Measurements from ENCODE around the gene TMEM150A. TPM values are rescaled to one million over a fixed set of nuclear protein-coding genes. Genes with fewer than 3 reads are reported as not detected.
"Not testable (repeated sequence)": the region's sequence is repeated elsewhere in the genome, so short reads cannot be mapped to it uniquely, and the experiment has no call there.

Gene TMEM150A
- total RNA-seq, 2 donors from 2014 or later: 18.3 to 18.5 TPM

DNA sequence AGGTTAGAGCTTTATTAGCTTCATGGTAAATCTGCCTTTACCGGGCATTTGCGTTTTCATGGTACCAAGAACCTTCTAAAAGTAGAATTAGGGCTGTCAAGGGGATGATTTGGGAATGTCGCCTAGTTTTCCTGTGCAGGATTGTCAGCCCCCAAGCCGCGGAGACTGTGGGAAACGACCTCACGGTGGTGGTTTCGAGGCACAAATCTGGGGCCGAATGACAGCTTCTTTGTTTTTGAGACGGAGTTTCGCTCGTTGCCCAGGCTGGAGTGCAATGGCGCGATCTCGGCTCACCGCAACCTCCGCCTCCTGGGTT lies 12.9 kb upstream of the TMEM150A start:
- no peak for DNase-seq (ENCODE audit: low spot score)
- intact Hi-C loops (cut with DNase I): no loop called here

DNA sequence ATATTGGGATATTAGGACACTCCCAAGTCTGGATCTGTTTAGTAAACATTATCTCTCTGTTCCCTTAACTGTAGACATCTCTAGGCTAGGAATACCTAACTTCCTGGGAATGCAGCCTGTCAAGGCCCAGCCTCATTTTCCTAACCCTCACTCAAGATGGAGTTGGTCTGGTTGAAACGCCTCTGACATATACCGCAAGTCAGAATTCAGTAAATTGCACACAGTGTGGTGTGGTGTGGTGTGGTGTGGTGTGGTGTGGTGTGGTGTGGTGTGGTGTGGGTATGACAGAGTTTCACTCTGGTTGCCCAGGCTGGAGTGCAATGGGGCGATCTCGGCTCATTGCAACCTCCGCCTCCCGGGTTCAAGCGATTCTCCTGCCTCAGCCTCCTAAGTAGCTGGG lies 12.3 kb upstream of the TMEM150A start:
- intact Hi-C loops (cut with DNase I); DNase-seq (ENCODE audit: low spot score): not testable (repeated sequence)

DNA sequence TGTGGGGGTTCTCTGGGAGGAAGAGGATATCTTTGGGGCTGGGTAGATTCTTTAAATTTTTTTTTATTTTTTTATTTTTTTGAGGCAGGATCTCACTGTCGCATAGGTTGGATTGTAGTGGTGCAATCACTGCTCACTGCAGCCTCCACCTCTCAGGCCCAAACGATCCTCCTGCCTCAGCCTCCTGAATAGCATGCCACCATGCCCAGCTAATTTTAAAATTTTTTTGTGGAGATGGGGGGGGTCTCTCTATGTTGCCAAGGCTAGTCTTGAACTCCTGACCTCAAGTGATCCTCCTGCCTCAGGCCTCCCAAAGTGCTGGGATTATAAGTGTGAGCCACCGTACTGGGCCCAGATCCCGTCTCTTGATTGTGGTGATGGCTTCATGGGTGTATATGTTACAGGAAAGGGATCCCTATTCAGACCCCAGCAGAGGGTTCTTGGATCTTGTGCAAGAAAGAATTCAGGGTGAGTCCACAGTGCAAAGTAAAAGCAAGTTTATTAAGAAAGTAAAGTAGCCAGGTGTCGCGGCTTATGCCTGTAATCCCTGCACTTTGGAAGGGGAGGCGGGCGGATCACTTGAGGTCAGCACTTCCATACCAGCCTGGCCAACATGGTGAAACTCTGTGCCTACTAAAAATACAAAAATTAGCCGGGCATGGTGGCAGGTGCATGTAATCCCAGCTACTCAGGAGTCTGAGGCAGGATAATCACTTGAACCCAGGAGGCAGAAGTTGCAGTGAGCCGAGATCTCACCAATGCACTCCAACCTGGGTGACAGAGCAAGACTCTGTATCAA lies 11.4 kb upstream of the TMEM150A start:
- no peak for DNase-seq (ENCODE audit: low spot score)
- intact Hi-C loops (cut with DNase I): no loop called here

GRCh38 chr2:85611705-85612587 lies 9.4 kb upstream of the TMEM150A start, which contains the start of gene C2orf68:
C2orf68 (minus strand) TSS chr2:85612066; CDS start chr2:85611984, 82 bp downstream.
- intact Hi-C loops (cut with DNase I): no loop called here
- DNase-seq (ENCODE audit: low spot score): peak; percentile 97

GRCh38 chr2:85611217-85611704 lies 8.8 kb upstream of the TMEM150A start:
- intact Hi-C loops (cut with DNase I): no loop called here
- no peak for DNase-seq (ENCODE audit: low spot score)

- no peak for DNase-seq (ENCODE audit: low spot score)
- intact Hi-C loops (cut with DNase I): no loop called here
These were observed 5.0 kb upstream of the TMEM150A start for GRCh38 chr2:85607268-85608215.

GRCh38 chr2:85606116-85606455 lies 3.6 kb upstream of the TMEM150A start:
- intact Hi-C loops (cut with DNase I): no loop called here
- DNase-seq (ENCODE audit: low spot score): no peak

DNA sequence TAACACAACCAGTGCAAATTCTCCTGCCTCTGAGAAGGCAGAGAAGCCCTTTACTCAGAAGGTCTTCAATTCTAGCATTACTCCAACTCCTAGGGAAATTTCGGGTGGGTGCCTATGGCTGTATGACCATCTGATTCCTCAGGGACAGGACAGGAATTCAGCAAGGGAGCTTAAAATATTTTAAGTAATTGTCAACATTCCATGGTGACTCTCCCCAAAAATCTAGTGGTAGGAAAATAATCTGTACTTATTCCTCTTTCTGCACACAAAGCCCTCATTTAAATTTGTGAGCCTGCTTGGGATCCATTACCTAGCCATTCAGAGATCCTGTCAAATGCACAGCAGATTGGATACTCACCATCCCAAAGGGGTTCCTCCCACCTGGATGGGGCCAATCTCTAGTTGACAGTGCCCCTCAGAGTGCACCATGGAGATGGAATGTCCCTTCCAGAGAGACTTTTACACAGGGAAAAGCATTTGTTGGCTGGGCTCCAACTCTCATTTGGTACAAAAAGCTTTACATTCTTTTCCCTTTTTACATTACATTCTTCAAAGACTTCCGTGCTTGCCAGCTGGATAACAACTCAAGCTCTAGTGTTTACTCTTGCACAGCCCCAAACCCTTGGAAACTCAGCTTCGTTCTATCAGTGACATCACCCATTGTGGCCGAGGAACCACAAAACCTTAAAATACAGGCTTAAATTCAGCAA lies 3.1 kb upstream of the TMEM150A start:
- intact Hi-C loops (cut with DNase I): no loop called here
- peak; percentile 2 for DNase-seq (ENCODE audit: low spot score)

GRCh38 chr2:85604568-85605339 lies 2.3 kb upstream of the TMEM150A start:
- intact Hi-C loops (cut with DNase I): loop anchor here in 1 of 2 donors (5.0 kb wide), 1 partner anchor 42 kb away; the partner anchor contains the start of gene GGCX
- DNase-seq (ENCODE audit: low spot score): no peak

- not testable (repeated sequence) for DNase-seq (ENCODE audit: low spot score)
- intact Hi-C loops (cut with DNase I): loop anchor here in 1 of 2 donors (5.0 kb wide), 1 partner anchor 42 kb away; the partner anchor contains the start of gene GGCX
These were observed 1.6 kb upstream of the TMEM150A start for GRCh38 chr2:85604133-85604444.

GRCh38 chr2:85601771-85602475 lies 575 bp downstream of the TMEM150A start:
- intact Hi-C loops (cut with DNase I): loop anchor here in 1 of 2 donors (5.0 kb wide), 1 partner anchor 40 kb away; the partner anchor contains the start of gene GGCX
- DNase-seq (ENCODE audit: low spot score): peak; percentile 92

- intact Hi-C loops (cut with DNase I): loop anchor here in 1 of 2 donors (5.0 kb wide), 1 partner anchor 39 kb away; the partner anchor contains the start of gene GGCX
- no peak for DNase-seq (ENCODE audit: low spot score)
These were observed 1.3 kb downstream of the TMEM150A start for GRCh38 chr2:85600951-85601770.

DNA sequence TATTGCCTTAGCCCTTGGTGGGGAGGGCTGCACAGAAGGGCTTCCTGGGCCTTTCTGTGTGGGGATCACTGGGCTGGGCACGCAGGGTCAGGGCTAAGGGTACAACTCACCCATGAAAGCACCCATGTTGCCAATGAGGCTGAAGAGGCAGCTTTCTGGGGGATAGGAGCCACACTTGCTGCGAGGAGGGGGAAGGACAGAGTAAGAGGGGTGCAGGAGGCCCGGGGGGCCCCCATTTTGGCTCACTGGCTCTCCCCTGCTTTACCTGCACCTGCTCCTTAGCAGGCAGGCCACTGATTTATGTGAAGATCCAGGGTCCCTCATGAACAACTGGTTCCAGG lies 2.3 kb downstream of the TMEM150A start:
- DNase-seq (ENCODE audit: low spot score): no peak
- intact Hi-C loops (cut with DNase I): loop anchor here in 1 of 2 donors (5.0 kb wide), 1 partner anchor 38 kb away; the partner anchor contains the start of gene GGCX

- DNase-seq (ENCODE audit: low spot score): no peak
- intact Hi-C loops (cut with DNase I): loop anchor here in 1 of 2 donors (5.0 kb wide), 1 partner anchor 37 kb away; the partner anchor contains the start of gene GGCX
These were observed 2.8 kb downstream of the TMEM150A start for GRCh38 chr2:85599468-85600234.

- DNase-seq (ENCODE audit: low spot score): no peak
- intact Hi-C loops (cut with DNase I): no loop called here
These were observed 3.7 kb downstream of the TMEM150A start for GRCh38 chr2:85598594-85599340.
